GM23248 (cell line): ENCODE measurements around the gene SLC4A2. TPM values are rescaled to one million over a fixed set of nuclear protein-coding genes. Genes with fewer than 3 reads are reported as not detected.

ENCODE experiments used
- DNase-seq: peaks from one replicate; pipeline ENCODE4 v3.0.0-alpha.2; 2015
- H2AFZ ChIP-seq: fragments of 200-600 bp; sonication (generic); 2 replicates; pipeline ENCODE4 v1.6.1; 2016; ENCODE audit warnings: antibody characterized with exemption
- H3F3A ChIP-seq: fragments of 200-600 bp; sonication (generic); 2 replicates; pipeline ENCODE4 v1.6.1; 2016; ENCODE audit warnings: mild to moderate bottlenecking, antibody characterized with exemption, mixed run types; ENCODE audit not compliant: insufficient read depth
- H3K27ac ChIP-seq: fragments of 200-600 bp; sonication (generic); 2 replicates; pipeline ENCODE4 v1.5.1; 2016; ENCODE audit warnings: mild to moderate bottlenecking
- H3K27me3 ChIP-seq: fragments of 200-600 bp; sonication (generic); replicated peaks from 2 replicates; pipeline ENCODE4 v1.6.1; 2016; ENCODE audit warnings: mild to moderate bottlenecking; ENCODE audit not compliant: insufficient read depth
- H3K36me3 ChIP-seq: fragments of 200-600 bp; sonication (generic); 2 replicates; pipeline ENCODE4 v1.6.1; 2016; ENCODE audit warnings: low read depth, mild to moderate bottlenecking
- H3K4me1 ChIP-seq: fragments of 200-600 bp; sonication (generic); 2 replicates; pipeline ENCODE4 v1.6.1; 2016; ENCODE audit warnings: mild to moderate bottlenecking; ENCODE audit not compliant: insufficient read depth
- H3K4me2 ChIP-seq: fragments of 200-600 bp; sonication (generic); one replicate; pipeline ENCODE4 v1.6.1; 2016; ENCODE audit warnings: mild to moderate bottlenecking; ENCODE audit not compliant: unreplicated experiment
- H3K4me3 ChIP-seq: fragments of 200-600 bp; sonication (generic); 2 replicates; pipeline ENCODE4 v1.5.1; 2016; ENCODE audit warnings: mild to moderate bottlenecking
- H3K79me2 ChIP-seq: fragments of 200-600 bp; sonication (generic); 2 replicates; pipeline ENCODE4 v1.6.1; 2016; ENCODE audit warnings: mild to moderate bottlenecking; ENCODE audit not compliant: insufficient read depth
- H3K9ac ChIP-seq: fragments of 200-600 bp; sonication (generic); 2 replicates; pipeline ENCODE4 v1.6.1; 2016; ENCODE audit warnings: mild to moderate bottlenecking
- H3K9me2 ChIP-seq: fragments of 200-600 bp; sonication (generic); 2 replicates; pipeline ENCODE4 v1.6.1; 2016; ENCODE audit warnings: mixed run types, mild to moderate bottlenecking, moderate library complexity; ENCODE audit not compliant: insufficient read depth
- H3K9me3 ChIP-seq: fragments of 200-600 bp; sonication (generic); one replicate; pipeline ENCODE4 v1.6.1; 2017; ENCODE audit warnings: low read depth
- H4K20me1 ChIP-seq: fragments of 200-600 bp; sonication (generic); 2 replicates; pipeline ENCODE4 v1.6.0; 2016; ENCODE audit not compliant: insufficient read depth
- EZH2 ChIP-seq: fragments of 200-600 bp; sonication (generic); IDR thresholded peaks from 2 replicates; pipeline ENCODE4 v1.6.1; 2018; ENCODE audit warnings: antibody characterized with exemption, mild to moderate bottlenecking; ENCODE audit not compliant: insufficient read depth, poor library complexity, severe bottlenecking
- EZH2phosphoT487 ChIP-seq: fragments of 200-600 bp; sonication (generic); IDR thresholded peaks from 2 replicates; pipeline ENCODE4 v1.6.1; 2018; ENCODE audit warnings: antibody characterized with exemption, moderate library complexity, mild to moderate bottlenecking, low read depth; ENCODE audit not compliant: insufficient read depth
- WGBS, 2 experiments: methylation state at CpG; one replicate each; pipeline ENCODE4 v1.1.6; 2015 to 2017; ENCODE audit warnings: low lambda C conversion rate in 2 of 2, low coverage in 1 of 2; ENCODE audit errors: missing lambda C conversion rate in 2 of 2; 5-methylcytosine and 5-hydroxymethylcytosine counted together
- in situ Hi-C: fragments of 300-500 bp; cut with MboI; formaldehyde crosslinking; loops from 2 replicates; pipeline ENCODE4 v1.15.0; 2020
- polyA plus RNA-seq: library from polyadenylated mRNA; unstranded; fragments of >200 nt; fragmentation: Nextera tagmentation; extraction: Ambion mirVana; gene quantifications from 2 replicates; pipeline ENCODE4 v1.2.1, GENCODE V29; 2016
- total RNA-seq: library from RNA; depleted of rRNA; stranded (reverse); fragments of >200 nt; shearing (Covaris generic); gene quantifications from 2 replicates; pipeline ENCODE4 v1.2.3, GENCODE V29; 2014

SLC4A2 gene
- total and polyA plus RNA-seq, 2 experiments from 2014 or later = 59.4 to 94.6 TPM

GRCh38 chr7:151116603-151117440 lies 57.4 kb downstream of the SLC4A2 start:
- peaks cover 13% of the 10 kb centered on the region for H3F3A ChIP-seq
- H3K4me1 ChIP-seq = peaks cover 13% of the 10 kb centered on the region
- no peak for TF ChIP-seq EZH2phosphoT487
- no peak for TF ChIP-seq EZH2
- in situ Hi-C loops = no loop called here
- H3K27ac ChIP-seq = no peak overlapping the region
- H4K20me1 ChIP-seq = no peaks in the 10 kb centered on the region
- H3K79me2 ChIP-seq = peaks cover 42% of the 10 kb centered on the region
- no peaks in the 10 kb centered on the region for H3K27me3 ChIP-seq
- WGBS, 2 experiments = 91 to 92% methylated on average over 19 to 27 of the region's 27 CpGs
- no peak for DNase-seq
- no peaks in the 10 kb centered on the region; the same call in 1 of the 2 replicates for H3K36me3 ChIP-seq
- no peaks in the 10 kb centered on the region for H3K9me3 ChIP-seq
- H3K9ac ChIP-seq = no peak overlapping the region
- H3K4me3 ChIP-seq = no peak overlapping the region
- no peak overlapping the region for H2AFZ ChIP-seq
- no peak overlapping the region for H3K4me2 ChIP-seq
- no peaks in the 10 kb centered on the region for H3K9me2 ChIP-seq

DNA sequence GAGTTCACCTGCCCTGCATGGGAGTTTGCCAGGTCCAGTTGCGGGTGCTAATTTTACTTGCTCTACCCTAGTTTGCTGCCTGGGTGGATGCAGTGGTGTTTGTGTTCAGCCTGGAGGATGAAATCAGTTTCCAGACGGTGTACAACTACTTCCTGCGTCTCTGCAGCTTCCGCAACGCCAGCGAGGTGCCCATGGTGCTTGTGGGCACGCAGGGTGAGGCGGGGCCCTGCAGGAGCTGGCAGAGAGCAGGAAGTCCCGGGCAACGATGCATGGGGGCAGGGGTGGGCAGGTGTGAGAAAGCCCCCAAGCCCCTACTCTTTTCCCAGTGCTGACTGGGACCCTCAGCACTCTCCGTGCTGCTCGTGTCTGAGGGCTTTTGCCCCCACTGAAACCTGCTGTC lies 58.2 kb downstream of the SLC4A2 start:
- peaks cover 35% of the 10 kb centered on the region for H3K79me2 ChIP-seq
- H4K20me1 ChIP-seq = no peaks in the 10 kb centered on the region
- H3K27me3 ChIP-seq = no peaks in the 10 kb centered on the region
- DNase-seq = no peak
- WGBS, 2 experiments = 97 to 98% methylated on average over 12 of the region's 12 CpGs
- H3K4me3 ChIP-seq = no peak overlapping the region
- in situ Hi-C loops = no loop called here
- H3K27ac ChIP-seq = no peak overlapping the region
- H3K4me2 ChIP-seq = no peak overlapping the region
- H3F3A ChIP-seq = peaks cover 13% of the 10 kb centered on the region
- no peaks in the 10 kb centered on the region for H3K9me3 ChIP-seq
- no peak for TF ChIP-seq EZH2
- TF ChIP-seq EZH2phosphoT487 = no peak
- H3K9ac ChIP-seq = no peak overlapping the region
- no peak overlapping the region for H2AFZ ChIP-seq
- H3K9me2 ChIP-seq = no peaks in the 10 kb centered on the region
- peaks cover 13% of the 10 kb centered on the region for H3K4me1 ChIP-seq
- H3K36me3 ChIP-seq = no peaks in the 10 kb centered on the region; the same call in 1 of the 2 replicates

DNA sequence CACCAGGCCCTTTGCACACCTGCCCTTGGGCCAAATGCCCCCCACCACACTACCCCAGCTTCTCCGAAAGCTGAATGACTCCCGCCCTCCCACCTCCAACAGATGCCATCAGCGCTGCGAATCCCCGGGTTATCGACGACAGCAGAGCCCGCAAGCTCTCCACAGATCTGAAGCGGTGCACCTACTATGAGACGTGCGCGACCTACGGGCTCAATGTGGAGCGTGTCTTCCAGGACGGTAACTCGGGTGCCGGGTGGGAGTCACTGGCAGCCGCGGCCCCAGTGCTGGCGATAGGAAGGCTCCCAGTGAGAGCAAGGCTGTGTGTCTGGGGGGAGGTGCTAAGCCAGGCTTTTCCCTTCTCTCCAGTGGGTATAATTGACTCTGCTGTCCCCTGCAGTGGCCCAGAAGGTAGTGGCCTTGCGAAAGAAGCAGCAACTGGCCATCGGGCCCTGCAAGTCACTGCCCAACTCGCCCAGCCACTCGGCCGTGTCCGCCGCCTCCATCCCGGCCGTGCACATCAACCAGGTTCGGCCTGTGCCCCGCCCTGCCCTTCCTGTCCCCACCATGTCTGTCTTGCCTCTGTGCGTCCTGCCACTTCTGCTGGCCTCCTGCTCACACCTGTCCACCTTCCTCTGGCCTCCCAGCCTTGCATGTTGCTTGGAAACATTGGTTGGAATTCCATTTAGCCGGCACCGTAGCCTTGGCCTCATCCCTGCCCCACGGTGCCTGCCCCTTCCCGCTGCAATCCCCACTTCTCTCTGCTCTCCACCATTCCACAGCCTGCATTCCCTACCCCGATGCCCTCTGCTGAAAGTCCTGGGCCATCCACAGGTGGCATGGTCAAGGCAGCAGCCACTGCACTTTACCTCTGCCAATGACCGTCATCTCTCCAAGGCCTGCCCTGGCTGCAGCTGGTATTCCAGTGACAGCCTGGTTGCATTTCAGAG lies 59.0 kb downstream of the SLC4A2 start:
- no peak for DNase-seq
- in situ Hi-C loops = no loop called here
- no peak overlapping the region for H3K4me3 ChIP-seq
- TF ChIP-seq EZH2phosphoT487 = no peak
- TF ChIP-seq EZH2 = no peak
- no peak overlapping the region for H2AFZ ChIP-seq
- no peaks in the 10 kb centered on the region for H4K20me1 ChIP-seq
- peaks cover 11% of the 10 kb centered on the region for H3K4me1 ChIP-seq
- no peak overlapping the region for H3K9ac ChIP-seq
- H3K9me3 ChIP-seq = no peaks in the 10 kb centered on the region
- peaks cover 10% of the 10 kb centered on the region for H3F3A ChIP-seq
- H3K27ac ChIP-seq = no peak overlapping the region
- no peak overlapping the region for H3K4me2 ChIP-seq
- H3K36me3 ChIP-seq = no peaks in the 10 kb centered on the region; the same call in 1 of the 2 replicates
- 96 to 99% methylated on average over 36 to 38 of the region's 38 CpGs for WGBS, 2 experiments
- no peaks in the 10 kb centered on the region for H3K9me2 ChIP-seq
- H3K27me3 ChIP-seq = no peaks in the 10 kb centered on the region
- peaks cover 27% of the 10 kb centered on the region for H3K79me2 ChIP-seq

GRCh38 chr7:151119055-151119415 lies 59.6 kb downstream of the SLC4A2 start:
- Histone ChIP-seq H2AFZ (no peak overlapping the region), H3K27ac (no peak overlapping the region), H3F3A (peaks cover 4% of the 10 kb centered on the region), H3K9me3 (no peaks in the 10 kb centered on the region), H3K27me3 (no peaks in the 10 kb centered on the region), H3K4me1 (peaks cover 4% of the 10 kb centered on the region), H3K9me2 (no peaks in the 10 kb centered on the region), H3K79me2 (peaks cover 20% of the 10 kb centered on the region), H3K9ac (no peak overlapping the region), H3K36me3 (no peaks in the 10 kb centered on the region; the same call in 1 of the 2 replicates), H3K4me3 (no peak overlapping the region), H3K4me2 (no peak overlapping the region), H4K20me1 (no peaks in the 10 kb centered on the region)
- 95 to 96% methylated on average over 13 of the region's 13 CpGs for WGBS, 2 experiments
- in situ Hi-C loops = no loop called here
- no peak for TF ChIP-seq EZH2
- no peak for TF ChIP-seq EZH2phosphoT487
- no peak for DNase-seq
